SU-DHL-6 (cell line): ENCODE data around the gene GP1BB.

Source experiments
- H2AFZ ChIP-seq: fragments of 200-600 bp; sonication (generic); 2 replicates; pipeline ENCODE4 v1.6.1; 2014; ENCODE audit warnings: low read depth, mild to moderate bottlenecking, moderate library complexity, mixed read lengths, antibody characterized with exemption, low read length; ENCODE audit not compliant: severe bottlenecking
- H3F3A ChIP-seq: fragments of 200-600 bp; shearing (Covaris generic); 2 replicates; pipeline ENCODE4 v1.6.0; 2016; ENCODE audit warnings: antibody characterized with exemption, mild to moderate bottlenecking; ENCODE audit not compliant: insufficient read depth
- H3K27ac ChIP-seq: fragments of 200-600 bp; sonication (generic); 2 replicates; pipeline ENCODE4 v1.5.1; 2016; ENCODE audit warnings: low read depth, mild to moderate bottlenecking, low read length, moderate library complexity, mixed read lengths
- H3K27me3 ChIP-seq: fragments of 200-600 bp; sonication (generic), shearing (Covaris generic); 2 replicates; pipeline ENCODE4 v1.6.0; 2014; ENCODE audit warnings: mild to moderate bottlenecking, low read length
- H3K36me3 ChIP-seq: fragments of 200-600 bp; sonication (generic); 2 replicates; pipeline ENCODE4 v1.6.1; 2014; ENCODE audit warnings: mild to moderate bottlenecking, low read length, mixed read lengths
- H3K4me2 ChIP-seq: fragments of 300-600, 200-600 bp; shearing (Covaris generic), sonication (generic); 2 replicates; pipeline ENCODE4 v1.6.0; 2014; ENCODE audit warnings: low read length, low read depth, mild to moderate bottlenecking; ENCODE audit not compliant: poor library complexity, severe bottlenecking
- H3K4me3 ChIP-seq: fragments of 200-600 bp; sonication (generic); 2 replicates; pipeline ENCODE4 v1.5.1; 2014; ENCODE audit warnings: antibody characterized with exemption, low read length, mild to moderate bottlenecking, mixed read lengths; ENCODE audit not compliant: insufficient read depth, poor library complexity, severe bottlenecking
- H3K79me2 ChIP-seq: fragments of 200-600 bp; sonication (generic); 2 replicates; pipeline ENCODE4 v1.6.1; 2014; ENCODE audit warnings: mild to moderate bottlenecking, low read length, moderate library complexity; ENCODE audit not compliant: insufficient read depth
- H3K9ac ChIP-seq: fragments of 200-600 bp; sonication (generic); 2 replicates; pipeline ENCODE4 v1.7.0; 2014; ENCODE audit warnings: mild to moderate bottlenecking, low read length
- H3K9me2 ChIP-seq: fragments of 200-600 bp; sonication (generic); replicated peaks from 2 replicates; pipeline ENCODE4 v1.6.1; 2014; ENCODE audit warnings: low read length; ENCODE audit not compliant: insufficient read depth
- H3K9me3 ChIP-seq: fragments of 200-600 bp; sonication (generic); 2 replicates; pipeline ENCODE4 v1.6.1; 2014; ENCODE audit warnings: low read length, mixed read lengths; ENCODE audit not compliant: insufficient read depth
- H4K20me1 ChIP-seq: fragments of 200-600 bp; sonication (generic); 2 replicates; pipeline ENCODE4 v1.6.1; 2014; ENCODE audit warnings: low read depth, mild to moderate bottlenecking, antibody characterized with exemption, low read length, moderate library complexity, mixed read lengths
- EZH2phosphoT487 ChIP-seq: fragments of 200-600 bp; sonication (generic), shearing (Covaris generic); conservative IDR thresholded peaks from 2 replicates; pipeline ENCODE4 v1.6.1; 2018; ENCODE audit warnings: mild to moderate bottlenecking, antibody characterized with exemption, low read length, moderate library complexity, mixed read lengths
- TF ChIP-seq, protein P1 (sequence below): fragments of 200-600 bp; sonication (generic); IDR thresholded peaks from one replicate; pipeline ENCODE4 v1.5.1; 2017; ENCODE audit warnings: antibody characterized with exemption, mild to moderate bottlenecking, low read length, moderate library complexity; ENCODE audit not compliant: insufficient read depth, poor library complexity, severe bottlenecking

The GP1BB gene

DNA sequence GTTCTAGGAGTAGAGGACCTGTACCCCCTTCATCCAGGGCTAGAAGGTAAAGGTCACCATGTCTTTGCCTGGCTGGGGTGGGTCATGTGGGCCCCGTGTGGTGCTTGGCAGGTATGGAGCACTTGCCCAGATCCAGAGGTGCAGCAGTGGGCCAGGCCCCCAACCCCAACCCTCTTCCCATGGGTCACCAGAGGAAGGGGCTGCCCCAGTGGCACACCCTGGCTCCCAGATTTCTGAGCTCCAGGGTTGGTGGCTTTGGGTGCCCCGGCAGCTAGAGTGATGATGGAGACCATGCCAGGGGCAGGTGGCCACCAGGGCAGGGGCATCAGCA is 2.4 kb upstream of the GP1BB start:
- Histone ChIP-seq H3K27ac (no peak overlapping the region), H3F3A (no peaks in the 10 kb centered on the region), H3K79me2 (no peaks in the 10 kb centered on the region), H3K36me3 (no peaks in the 10 kb centered on the region), H3K9me2 (no peaks in the 10 kb centered on the region), H3K27me3 (no peaks in the 10 kb centered on the region), H2AFZ (no peak overlapping the region), H3K9me3 (no peaks in the 10 kb centered on the region), H3K4me2 (no peak overlapping the region), H3K9ac (no peak overlapping the region), H4K20me1 (no peaks in the 10 kb centered on the region), H3K4me3 (no peak overlapping the region)
- no peak for TF ChIP-seq EZH2phosphoT487
- TF ChIP-seq, protein P1, sequence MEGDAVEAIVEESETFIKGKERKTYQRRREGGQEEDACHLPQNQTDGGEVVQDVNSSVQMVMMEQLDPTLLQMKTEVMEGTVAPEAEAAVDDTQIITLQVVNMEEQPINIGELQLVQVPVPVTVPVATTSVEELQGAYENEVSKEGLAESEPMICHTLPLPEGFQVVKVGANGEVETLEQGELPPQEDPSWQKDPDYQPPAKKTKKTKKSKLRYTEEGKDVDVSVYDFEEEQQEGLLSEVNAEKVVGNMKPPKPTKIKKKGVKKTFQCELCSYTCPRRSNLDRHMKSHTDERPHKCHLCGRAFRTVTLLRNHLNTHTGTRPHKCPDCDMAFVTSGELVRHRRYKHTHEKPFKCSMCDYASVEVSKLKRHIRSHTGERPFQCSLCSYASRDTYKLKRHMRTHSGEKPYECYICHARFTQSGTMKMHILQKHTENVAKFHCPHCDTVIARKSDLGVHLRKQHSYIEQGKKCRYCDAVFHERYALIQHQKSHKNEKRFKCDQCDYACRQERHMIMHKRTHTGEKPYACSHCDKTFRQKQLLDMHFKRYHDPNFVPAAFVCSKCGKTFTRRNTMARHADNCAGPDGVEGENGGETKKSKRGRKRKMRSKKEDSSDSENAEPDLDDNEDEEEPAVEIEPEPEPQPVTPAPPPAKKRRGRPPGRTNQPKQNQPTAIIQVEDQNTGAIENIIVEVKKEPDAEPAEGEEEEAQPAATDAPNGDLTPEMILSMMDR: no peak

- no peaks in the 10 kb centered on the region for H3K79me2 ChIP-seq
- H3K9me2 ChIP-seq: no peaks in the 10 kb centered on the region
- H3K9me3 ChIP-seq: no peaks in the 10 kb centered on the region
- no peaks in the 10 kb centered on the region for H3K36me3 ChIP-seq
- TF ChIP-seq EZH2phosphoT487: no peak
- TF ChIP-seq, protein P1: no peak
- H3K27me3 ChIP-seq: no peaks in the 10 kb centered on the region
- H3F3A ChIP-seq: no peaks in the 10 kb centered on the region
- no peaks in the 10 kb centered on the region for H4K20me1 ChIP-seq
- H3K4me3 ChIP-seq: no peak overlapping the region
- no peak overlapping the region for H2AFZ ChIP-seq
- H3K27ac ChIP-seq: no peak overlapping the region
- no peak overlapping the region for H3K4me2 ChIP-seq
- H3K9ac ChIP-seq: no peak overlapping the region
Observed at GRCh38 chr22:19721330-19722177, 1.8 kb upstream of the GP1BB start.

DNA sequence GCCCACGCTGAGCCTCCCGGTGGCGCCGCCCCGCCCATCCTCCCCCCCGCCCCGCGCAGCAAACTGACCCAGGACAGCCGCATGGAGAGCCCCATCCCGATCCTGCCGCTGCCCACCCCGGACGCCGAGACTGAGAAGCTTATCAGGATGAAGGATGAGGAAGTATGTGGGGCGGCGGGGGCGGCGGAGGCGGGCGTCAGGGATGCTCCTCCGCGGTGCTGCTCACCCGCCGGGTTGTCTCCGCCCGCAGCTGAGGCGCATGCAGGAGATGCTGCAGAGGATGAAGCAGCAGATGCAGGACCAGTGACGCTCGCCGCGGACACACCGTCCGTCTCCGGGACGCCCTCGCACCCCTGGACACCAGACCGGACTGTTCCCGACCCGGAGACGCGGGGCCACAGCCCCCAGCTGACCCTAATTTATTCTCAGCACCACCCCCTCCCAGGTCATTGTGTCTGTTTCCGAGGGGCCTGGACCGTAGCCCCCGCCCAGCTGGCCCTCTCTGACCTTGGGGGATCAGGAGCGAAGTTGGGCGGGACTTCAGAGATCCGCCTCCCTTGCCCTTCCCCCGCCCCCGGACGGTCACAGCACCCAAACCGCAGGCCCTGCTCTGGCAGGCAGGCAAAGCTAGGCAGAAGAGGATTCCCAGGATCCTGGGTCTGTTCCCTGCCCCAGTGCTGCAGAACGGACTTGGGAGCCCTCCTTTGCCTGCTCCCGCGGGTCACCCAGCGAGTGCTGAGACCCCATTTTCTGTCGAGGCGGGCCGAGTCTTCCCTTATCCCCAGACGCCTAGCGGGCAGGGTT is 959 bp upstream of the GP1BB start:
- Histone ChIP-seq H3K9me3 (no peaks in the 10 kb centered on the region), H3K4me2 (no peak overlapping the region), H3K9ac (no peak overlapping the region), H3K27ac (no peak overlapping the region), H3K27me3 (no peaks in the 10 kb centered on the region), H3K4me3 (no peak overlapping the region), H3K36me3 (no peaks in the 10 kb centered on the region), H3K79me2 (no peaks in the 10 kb centered on the region), H4K20me1 (no peaks in the 10 kb centered on the region), H3K9me2 (no peaks in the 10 kb centered on the region), H2AFZ (no peak overlapping the region), H3F3A (no peaks in the 10 kb centered on the region)
- TF ChIP-seq, protein P1: no peak
